Neural progenitor cell (in vitro differentiated cells): ENCODE data around the gene TSPYL2. TPM values are rescaled to one million over a fixed set of nuclear protein-coding genes. Genes with fewer than 3 reads are reported as not detected.

Experiments used
- DNase-seq: peaks from one replicate; pipeline ENCODE4 v3.0.0-alpha.2; 2016; ENCODE audit warnings: low spot score
- H2AFZ ChIP-seq: fragments of 200-600 bp; sonication (generic); replicated peaks from 2 replicates; pipeline ENCODE4 v1.6.1; 2016; ENCODE audit warnings: antibody characterized with exemption
- H3F3A ChIP-seq: fragments of 200-600 bp; sonication (generic); 2 replicates; pipeline ENCODE4 v1.6.1; 2016; ENCODE audit warnings: antibody characterized with exemption, low read depth
- H3K27ac ChIP-seq: fragments of 200-600 bp; sonication (generic); 2 replicates; pipeline ENCODE4 v1.5.1; 2016; ENCODE audit warnings: mild to moderate bottlenecking
- H3K27me3 ChIP-seq: fragments of 200-600 bp; sonication (generic); 2 replicates; pipeline ENCODE4 v1.6.1; 2016; ENCODE audit warnings: mild to moderate bottlenecking, moderate library complexity
- H3K36me3 ChIP-seq: fragments of 200-600 bp; sonication (generic); 2 replicates; pipeline ENCODE4 v1.5.1; 2016
- H3K4me1 ChIP-seq: fragments of 200-600 bp; sonication (generic); 2 replicates; pipeline ENCODE4 v1.6.1; 2016; ENCODE audit warnings: mixed run types
- H3K4me2 ChIP-seq: fragments of 200-600 bp; sonication (generic); 2 replicates; pipeline ENCODE4 v1.6.1; 2016
- H3K4me3 ChIP-seq: fragments of 200-600 bp; sonication (generic); 2 replicates; pipeline ENCODE4 v1.5.1; 2016
- H3K79me2 ChIP-seq: fragments of 200-600 bp; sonication (generic); 2 replicates; pipeline ENCODE4 v1.6.1; 2016; ENCODE audit warnings: low read depth
- H3K9ac ChIP-seq: fragments of 200-600 bp; sonication (generic); 2 replicates; pipeline ENCODE4 v1.6.1; 2016
- H3K9me3 ChIP-seq: fragments of 200-600 bp; sonication (generic); 2 replicates; pipeline ENCODE4 v1.5.1; 2016; ENCODE audit warnings: low read depth
- H4K20me1 ChIP-seq: fragments of 200-600 bp; sonication (generic); 2 replicates; pipeline ENCODE4 v1.6.1; 2016; ENCODE audit warnings: low read depth
- H3K27ac Mint-ChIP-seq: 3 replicates; pipeline ENCODE4 v1.8.0; 2021; ENCODE audit warnings: mixed read lengths
- H3K27me3 Mint-ChIP-seq: 2 replicates; pipeline ENCODE4 v1.8.0; 2022; ENCODE audit warnings: low read depth, mild to moderate bottlenecking, inconsistent platforms, moderate library complexity, mixed read lengths; ENCODE audit not compliant: insufficient read depth
- H3K36me3 Mint-ChIP-seq: 3 replicates; pipeline ENCODE4 v1.8.0; 2021; ENCODE audit warnings: mixed read lengths
- H3K4me1 Mint-ChIP-seq: 3 replicates; pipeline ENCODE4 v1.8.0; 2021; ENCODE audit warnings: mixed read lengths
- H3K4me3 Mint-ChIP-seq: 3 replicates; pipeline ENCODE4 v1.8.0; 2021; ENCODE audit warnings: mild to moderate bottlenecking, moderate library complexity, mixed read lengths
- H3K9me3 Mint-ChIP-seq: 3 replicates; pipeline ENCODE4 v1.8.0; 2020; ENCODE audit warnings: mixed read lengths
- CTCF ChIP-seq: fragments of 200-600 bp; sonication (generic); IDR thresholded peaks from 2 replicates; pipeline ENCODE4 v1.5.1; 2017; ENCODE audit warnings: antibody characterized with exemption, mild to moderate bottlenecking
- EZH2 ChIP-seq: fragments of 200-600 bp; sonication (generic); IDR thresholded peaks from 2 replicates; pipeline ENCODE4 v1.6.1; 2017; ENCODE audit warnings: antibody characterized with exemption, mild to moderate bottlenecking, moderate library complexity
- EZH2phosphoT487 ChIP-seq: fragments of 200-600 bp; sonication (generic); IDR thresholded peaks from 2 replicates; pipeline ENCODE4 v1.6.1; 2017; ENCODE audit warnings: antibody characterized with exemption
- total RNA-seq: library from RNA; depleted of rRNA; stranded (reverse); fragments of >200 nt; gene quantifications from 2 replicates; pipeline ENCODE4 v1.2.3, GENCODE V29; 2015; ENCODE audit warnings: low replicate concordance

TSPYL2 gene
- total RNA-seq, 1 donor from 2014 or later, result 37.1 TPM

GRCh38 chrX:53114864-53115549 is 32.8 kb downstream of the TSPYL2 start:
- H3K36me3 ChIP-seq, result no peaks in the 10 kb centered on the region
- H3K4me3 ChIP-seq, result no peak overlapping the region
- H3K27ac ChIP-seq, result no peak overlapping the region
- no peaks in the 10 kb centered on the region for H3K4me1 ChIP-seq
- no peaks in the 10 kb centered on the region for H3K79me2 ChIP-seq
- no peak overlapping the region for H3K27ac Mint-ChIP-seq
- H3F3A ChIP-seq, result no peaks in the 10 kb centered on the region
- H3K9me3 ChIP-seq, result no peaks in the 10 kb centered on the region
- no peaks in the 10 kb centered on the region for H4K20me1 ChIP-seq
- H3K27me3 Mint-ChIP-seq, result no peaks in the 10 kb centered on the region
- no peak overlapping the region for H2AFZ ChIP-seq
- H3K4me3 Mint-ChIP-seq, result no peak overlapping the region
- H3K9ac ChIP-seq, result no peak overlapping the region
- TF ChIP-seq EZH2, result no peak
- TF ChIP-seq CTCF, result no peak
- no peak for TF ChIP-seq EZH2phosphoT487
- H3K9me3 Mint-ChIP-seq, result peaks cover 5% of the 10 kb centered on the region
- no peaks in the 10 kb centered on the region for H3K27me3 ChIP-seq
- H3K4me2 ChIP-seq, result no peak overlapping the region
- H3K4me1 Mint-ChIP-seq, result no peaks in the 10 kb centered on the region
- no peak for DNase-seq
- peaks cover 6% of the 10 kb centered on the region for H3K36me3 Mint-ChIP-seq

GRCh38 chrX:53115550-53115874 is 33.3 kb downstream of the TSPYL2 start:
- no peak for DNase-seq
- no peak overlapping the region for H3K9ac ChIP-seq

GRCh38 chrX:53116101-53116500 is 33.9 kb downstream of the TSPYL2 start:
- H3K36me3 Mint-ChIP-seq, result peaks cover 5% of the 10 kb centered on the region
- Histone ChIP-seq H3K27ac (no peak overlapping the region), H3K36me3 (no peaks in the 10 kb centered on the region), H4K20me1 (no peaks in the 10 kb centered on the region), H3K9ac (no peak overlapping the region), H3K4me2 (no peak overlapping the region), H3K4me1 (no peaks in the 10 kb centered on the region), H2AFZ (no peak overlapping the region), H3K4me3 (no peak overlapping the region), H3F3A (no peaks in the 10 kb centered on the region), H3K79me2 (no peaks in the 10 kb centered on the region), H3K27me3 (no peaks in the 10 kb centered on the region), H3K9me3 (no peaks in the 10 kb centered on the region)
- H3K9me3 Mint-ChIP-seq, result peaks cover 4% of the 10 kb centered on the region
- H3K27me3 Mint-ChIP-seq, result no peaks in the 10 kb centered on the region
- no peak for DNase-seq
- no peak overlapping the region for H3K4me3 Mint-ChIP-seq
- H3K4me1 Mint-ChIP-seq, result no peaks in the 10 kb centered on the region
- H3K27ac Mint-ChIP-seq, result no peak overlapping the region
- TF ChIP-seq EZH2, result no peak
- TF ChIP-seq CTCF, result no peak
- TF ChIP-seq EZH2phosphoT487, result no peak

More at GRCh38 chrX:53115550-53115874, 33.3 kb downstream of the TSPYL2 start:
- Histone ChIP-seq H3K9me3 (no peaks in the 10 kb centered on the region), H3K36me3 (no peaks in the 10 kb centered on the region), H3K4me3 (no peak overlapping the region), H3F3A (no peaks in the 10 kb centered on the region), H3K4me1 (no peaks in the 10 kb centered on the region), H3K79me2 (no peaks in the 10 kb centered on the region), H4K20me1 (no peaks in the 10 kb centered on the region), H3K4me2 (no peak overlapping the region), H2AFZ (no peak overlapping the region), H3K27ac (no peak overlapping the region), H3K27me3 (no peaks in the 10 kb centered on the region)
- peaks cover 5% of the 10 kb centered on the region for H3K36me3 Mint-ChIP-seq
- H3K27ac Mint-ChIP-seq, result no peak overlapping the region
- no peaks in the 10 kb centered on the region for H3K4me1 Mint-ChIP-seq
- TF ChIP-seq CTCF (no peak), EZH2phosphoT487 (no peak), EZH2 (no peak)
- H3K4me3 Mint-ChIP-seq, result no peak overlapping the region
- H3K9me3 Mint-ChIP-seq, result peaks cover 4% of the 10 kb centered on the region
- H3K27me3 Mint-ChIP-seq, result no peaks in the 10 kb centered on the region
